ENCODE data around the gene CDH13.

DNA sequence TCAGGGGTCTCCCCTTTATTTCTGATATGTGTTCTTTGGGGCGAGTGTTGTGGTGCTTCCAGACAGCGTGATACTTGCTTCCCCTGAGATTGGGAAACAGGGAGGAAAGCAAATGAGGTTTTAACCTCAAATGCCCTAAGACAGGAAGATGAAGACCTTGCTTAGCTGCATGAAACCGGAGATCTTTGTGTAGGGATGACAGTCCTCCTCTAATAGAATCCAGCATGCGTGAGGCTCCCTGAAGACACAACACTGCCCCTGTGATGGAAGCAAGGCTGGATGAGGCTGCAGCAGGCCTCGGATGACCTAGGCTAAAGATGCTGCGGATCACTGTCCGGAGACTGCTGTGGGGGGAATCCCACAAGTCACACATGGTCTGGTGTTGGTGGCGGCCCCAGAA lies 491.0 kb downstream of the CDH13 start:
- TF ChIP-seq POLR2A (IDR thresholded peaks at IDR 0.05), result no peak
- TF ChIP-seq, protein P1, sequence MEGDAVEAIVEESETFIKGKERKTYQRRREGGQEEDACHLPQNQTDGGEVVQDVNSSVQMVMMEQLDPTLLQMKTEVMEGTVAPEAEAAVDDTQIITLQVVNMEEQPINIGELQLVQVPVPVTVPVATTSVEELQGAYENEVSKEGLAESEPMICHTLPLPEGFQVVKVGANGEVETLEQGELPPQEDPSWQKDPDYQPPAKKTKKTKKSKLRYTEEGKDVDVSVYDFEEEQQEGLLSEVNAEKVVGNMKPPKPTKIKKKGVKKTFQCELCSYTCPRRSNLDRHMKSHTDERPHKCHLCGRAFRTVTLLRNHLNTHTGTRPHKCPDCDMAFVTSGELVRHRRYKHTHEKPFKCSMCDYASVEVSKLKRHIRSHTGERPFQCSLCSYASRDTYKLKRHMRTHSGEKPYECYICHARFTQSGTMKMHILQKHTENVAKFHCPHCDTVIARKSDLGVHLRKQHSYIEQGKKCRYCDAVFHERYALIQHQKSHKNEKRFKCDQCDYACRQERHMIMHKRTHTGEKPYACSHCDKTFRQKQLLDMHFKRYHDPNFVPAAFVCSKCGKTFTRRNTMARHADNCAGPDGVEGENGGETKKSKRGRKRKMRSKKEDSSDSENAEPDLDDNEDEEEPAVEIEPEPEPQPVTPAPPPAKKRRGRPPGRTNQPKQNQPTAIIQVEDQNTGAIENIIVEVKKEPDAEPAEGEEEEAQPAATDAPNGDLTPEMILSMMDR (IDR thresholded peaks at IDR 0.05), result no peak
- TF ChIP-seq EP300 (IDR thresholded peaks at IDR 0.05), result no peak
